Nephron (organoid): ENCODE measurements around the gene ZNF594.
"Not testable (repeated sequence)": the region's sequence is repeated elsewhere in the genome, so short reads cannot be mapped to it uniquely, and the experiment has no call there.

ENCODE experiments used
- H3K27ac Mint-ChIP-seq, 3 experiments: 2 replicates each; pipeline ENCODE4 v1.8.0; 2020; ENCODE audit warnings: mixed read lengths in 3 of 3, mild to moderate bottlenecking in 2 of 3, moderate library complexity in 1 of 3
- H3K27me3 Mint-ChIP-seq: 2 replicates; pipeline ENCODE4 v1.8.0; 2021; ENCODE audit warnings: low read depth, mild to moderate bottlenecking, moderate library complexity, mixed read lengths
- H3K36me3 Mint-ChIP-seq: 2 replicates; pipeline ENCODE4 v1.8.0; 2020; ENCODE audit warnings: low read depth, mixed read lengths
- H3K4me1 Mint-ChIP-seq: 2 replicates; pipeline ENCODE4 v1.8.0; 2020; ENCODE audit warnings: mixed read lengths
- H3K4me3 Mint-ChIP-seq, 3 experiments: 2 replicates each; pipeline ENCODE4 v1.8.0; 2020; ENCODE audit warnings: mild to moderate bottlenecking in 3 of 3, mixed read lengths in 3 of 3, moderate library complexity in 2 of 3
- H3K9me3 Mint-ChIP-seq: 2 replicates; pipeline ENCODE4 v1.8.0; 2020; ENCODE audit warnings: mixed read lengths
- TF ChIP-seq, protein P1 (sequence below), 3 experiments: fragments of 200-600 bp; sonication (generic); IDR thresholded peaks; one replicate each; pipeline ENCODE4 v1.5.0; 2021; ENCODE audit warnings: antibody characterized with exemption in 3 of 3; ENCODE audit not compliant: unreplicated experiment in 3 of 3

The ZNF594 gene

DNA sequence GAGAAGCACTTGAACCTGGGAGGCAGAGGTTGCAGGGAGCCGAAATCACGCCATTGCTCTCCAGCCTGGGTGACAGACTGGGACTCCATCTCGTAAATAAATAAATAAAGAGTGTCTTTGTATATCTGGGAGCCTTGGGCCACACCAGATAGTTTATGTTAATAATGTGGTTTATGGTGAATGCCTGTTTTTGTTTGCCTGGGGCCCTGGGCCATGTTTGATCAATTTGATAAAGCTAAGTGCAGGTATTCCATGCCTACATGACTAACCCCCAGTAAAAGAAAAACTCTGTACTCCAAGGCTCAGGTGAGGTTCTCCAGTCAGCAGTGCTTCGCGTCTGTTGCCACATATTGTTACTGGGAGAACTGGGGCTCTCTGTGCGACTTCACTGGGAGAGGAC is 27.9 kb upstream of the ZNF594 start:
- no peaks in the 10 kb centered on the region for H3K27me3 Mint-ChIP-seq
- H3K9me3 Mint-ChIP-seq, result no peaks in the 10 kb centered on the region
- no peaks in the 10 kb centered on the region for H3K4me1 Mint-ChIP-seq
- TF ChIP-seq, protein P1, sequence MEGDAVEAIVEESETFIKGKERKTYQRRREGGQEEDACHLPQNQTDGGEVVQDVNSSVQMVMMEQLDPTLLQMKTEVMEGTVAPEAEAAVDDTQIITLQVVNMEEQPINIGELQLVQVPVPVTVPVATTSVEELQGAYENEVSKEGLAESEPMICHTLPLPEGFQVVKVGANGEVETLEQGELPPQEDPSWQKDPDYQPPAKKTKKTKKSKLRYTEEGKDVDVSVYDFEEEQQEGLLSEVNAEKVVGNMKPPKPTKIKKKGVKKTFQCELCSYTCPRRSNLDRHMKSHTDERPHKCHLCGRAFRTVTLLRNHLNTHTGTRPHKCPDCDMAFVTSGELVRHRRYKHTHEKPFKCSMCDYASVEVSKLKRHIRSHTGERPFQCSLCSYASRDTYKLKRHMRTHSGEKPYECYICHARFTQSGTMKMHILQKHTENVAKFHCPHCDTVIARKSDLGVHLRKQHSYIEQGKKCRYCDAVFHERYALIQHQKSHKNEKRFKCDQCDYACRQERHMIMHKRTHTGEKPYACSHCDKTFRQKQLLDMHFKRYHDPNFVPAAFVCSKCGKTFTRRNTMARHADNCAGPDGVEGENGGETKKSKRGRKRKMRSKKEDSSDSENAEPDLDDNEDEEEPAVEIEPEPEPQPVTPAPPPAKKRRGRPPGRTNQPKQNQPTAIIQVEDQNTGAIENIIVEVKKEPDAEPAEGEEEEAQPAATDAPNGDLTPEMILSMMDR (IDR thresholded peaks at IDR 0.05; ENCODE audit: unreplicated experiment in 3 of 3), result no peak
- no peak overlapping the region for H3K4me3 Mint-ChIP-seq
- H3K27ac Mint-ChIP-seq, result no peak overlapping the region
- H3K36me3 Mint-ChIP-seq, result peaks cover 33% of the 10 kb centered on the region

DNA sequence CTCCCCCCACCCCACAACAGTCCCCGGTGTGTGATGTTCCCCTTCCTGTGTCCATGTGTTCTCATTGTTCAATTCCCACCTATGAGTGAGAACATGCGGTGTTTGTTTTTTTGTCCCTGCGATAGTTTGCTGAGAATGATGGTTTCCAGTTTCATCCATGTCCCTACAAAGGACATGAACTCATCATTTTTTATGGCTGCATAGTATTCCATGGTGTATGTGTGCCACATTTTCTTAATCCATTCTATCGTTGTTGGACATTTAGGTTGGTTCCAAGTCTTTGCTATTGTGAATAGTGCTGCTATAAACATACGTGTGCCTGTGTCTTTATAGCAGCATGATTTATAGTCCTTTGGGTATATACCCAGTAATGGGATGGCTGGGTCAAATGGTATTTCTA is 25.9 kb upstream of the ZNF594 start:
- H3K9me3 Mint-ChIP-seq, H3K27me3 Mint-ChIP-seq, H3K27ac Mint-ChIP-seq, H3K4me3 Mint-ChIP-seq, H3K4me1 Mint-ChIP-seq: not testable (repeated sequence)
- H3K36me3 Mint-ChIP-seq, result peaks cover 32% of the 10 kb centered on the region

DNA sequence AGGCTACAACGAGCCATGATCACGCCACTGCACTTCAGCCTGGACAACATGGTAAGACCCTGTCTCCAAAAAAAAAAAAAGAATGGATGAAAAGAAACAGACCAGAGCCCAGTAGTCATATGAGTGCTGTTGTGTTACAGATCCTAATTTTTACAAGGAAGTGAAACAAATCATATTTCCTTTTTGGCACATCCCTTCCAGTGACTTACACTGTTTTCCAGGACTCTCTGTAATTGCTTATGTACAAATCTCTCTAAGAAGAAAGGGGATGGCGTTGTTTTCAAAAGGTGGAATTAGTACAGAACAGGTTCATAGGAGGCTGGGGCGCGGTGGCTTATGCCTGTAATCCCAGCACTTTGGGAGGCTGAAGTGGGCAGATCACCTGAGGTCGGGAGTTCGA is 19.8 kb upstream of the ZNF594 start:
- Mint-ChIP-seq H3K36me3 (peaks cover 35% of the 10 kb centered on the region), H3K4me3 (no peak overlapping the region), H3K27ac (no peak overlapping the region), H3K27me3 (no peaks in the 10 kb centered on the region), H3K4me1 (no peaks in the 10 kb centered on the region), H3K9me3 (no peaks in the 10 kb centered on the region)
- TF ChIP-seq, protein P1 (IDR thresholded peaks at IDR 0.05; ENCODE audit: unreplicated experiment in 3 of 3), result no peak

DNA sequence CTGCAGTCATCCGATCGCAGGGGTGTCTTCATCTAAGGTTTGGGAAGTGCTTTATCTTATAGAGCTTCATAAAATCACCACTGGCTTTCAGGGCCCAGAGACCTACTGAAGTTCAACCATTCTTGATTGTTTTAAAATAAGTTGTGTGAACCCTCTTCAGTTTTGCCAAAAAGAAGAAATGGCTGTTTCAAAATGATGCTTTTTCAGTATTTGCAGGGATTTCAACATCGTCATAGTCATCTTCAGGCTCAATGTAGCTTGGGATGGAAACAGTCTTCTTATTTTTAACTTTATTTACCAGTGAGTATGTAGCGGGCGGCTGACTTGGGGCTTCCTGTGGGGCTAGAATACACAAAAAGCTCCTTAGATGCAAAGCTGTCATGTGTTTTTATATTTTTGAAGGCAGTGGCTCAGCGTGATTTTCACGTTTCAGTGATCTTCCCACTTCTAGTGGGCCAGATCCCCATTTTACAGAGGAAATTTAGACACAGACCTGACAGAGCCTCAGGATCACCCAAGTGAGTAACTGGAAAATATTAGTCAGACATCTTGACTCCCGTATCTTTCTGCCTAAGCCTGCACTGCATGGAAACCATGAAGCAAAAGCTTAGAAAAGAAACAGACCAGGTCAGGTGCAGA is 19.1 kb upstream of the ZNF594 start:
- Mint-ChIP-seq H3K9me3 (no peaks in the 10 kb centered on the region), H3K4me3 (no peak overlapping the region)

GRCh38 chr17:5210091-5210490 is 18.4 kb upstream of the ZNF594 start:
- H3K9me3 Mint-ChIP-seq, result no peaks in the 10 kb centered on the region
- H3K4me3 Mint-ChIP-seq, result no peak overlapping the region
- TF ChIP-seq, protein P1 (IDR thresholded peaks at IDR 0.05; ENCODE audit: unreplicated experiment in 3 of 3), result no peak
- H3K27me3 Mint-ChIP-seq, result no peaks in the 10 kb centered on the region
- no peak overlapping the region for H3K27ac Mint-ChIP-seq
- peaks cover 30% of the 10 kb centered on the region for H3K36me3 Mint-ChIP-seq
- no peaks in the 10 kb centered on the region for H3K4me1 Mint-ChIP-seq

More for the DNA sequence above, 19.1 kb upstream of the ZNF594 start:
- TF ChIP-seq, protein P1 (IDR thresholded peaks at IDR 0.05; ENCODE audit: unreplicated experiment in 3 of 3), result no peak
- H3K27ac Mint-ChIP-seq, result no peak overlapping the region
- H3K36me3 Mint-ChIP-seq, result peaks cover 33% of the 10 kb centered on the region
- no peaks in the 10 kb centered on the region for H3K4me1 Mint-ChIP-seq
- H3K27me3 Mint-ChIP-seq, result no peaks in the 10 kb centered on the region

DNA sequence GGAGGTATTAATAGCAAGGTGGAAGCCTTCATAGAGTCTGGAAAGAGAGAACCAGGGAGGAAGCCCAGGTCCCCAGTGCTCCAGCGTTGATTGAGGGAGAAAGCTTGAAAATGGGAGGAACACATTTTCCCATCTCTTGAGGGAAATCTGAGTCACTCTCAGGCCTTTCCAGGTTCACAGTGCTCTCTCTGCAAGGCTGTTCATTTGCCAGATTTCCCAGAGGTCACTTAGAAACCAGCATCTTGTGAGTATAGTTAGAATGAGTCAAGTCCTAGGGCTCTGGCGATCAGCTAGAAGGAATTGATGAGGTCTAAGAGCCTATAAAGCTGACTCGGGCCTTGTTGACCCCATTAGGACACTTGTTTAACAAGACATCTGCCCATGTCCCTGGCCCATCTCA is 17.7 kb upstream of the ZNF594 start:
- no peaks in the 10 kb centered on the region for H3K4me1 Mint-ChIP-seq
- H3K27ac Mint-ChIP-seq, result no peak overlapping the region
- TF ChIP-seq, protein P1 (IDR thresholded peaks at IDR 0.05; ENCODE audit: unreplicated experiment in 3 of 3), result no peak
- H3K4me3 Mint-ChIP-seq, result no peak overlapping the region
- no peaks in the 10 kb centered on the region for H3K27me3 Mint-ChIP-seq
- H3K36me3 Mint-ChIP-seq, result peaks cover 24% of the 10 kb centered on the region
- no peaks in the 10 kb centered on the region for H3K9me3 Mint-ChIP-seq
